ENCODE results near the gene TRAP1.
"Not testable (repeated sequence)": the region's sequence is repeated elsewhere in the genome, so short reads cannot be mapped to it uniquely, and the experiment has no call there.

TRAP1 gene

GRCh38 chr16:3610698-3611145 is 106.6 kb downstream of the TRAP1 start:
- DNase-seq (ENCODE audit: insufficient read length, low spot score) (no peak), FAIRE-seq (no peak)
- no peak for TF ChIP-seq CTCF (IDR thresholded peaks at IDR 0.05; ENCODE audit: insufficient read depth, missing control alignments)

GRCh38 chr16:3609895-3610697 is 107.2 kb downstream of the TRAP1 start:
- DNase-seq (ENCODE audit: insufficient read length, low spot score) (no peak), FAIRE-seq (no peak)
- TF ChIP-seq CTCF (IDR thresholded peaks at IDR 0.05; ENCODE audit: insufficient read depth, missing control alignments): no peak

- not testable (repeated sequence) for DNase-seq (ENCODE audit: insufficient read length, low spot score); FAIRE-seq
These were observed 108.3 kb downstream of the TRAP1 start for GRCh38 chr16:3608976-3609375.

- FAIRE-seq (no peak), DNase-seq (ENCODE audit: insufficient read length, low spot score) (no peak)
These were observed 109.3 kb downstream of the TRAP1 start for GRCh38 chr16:3608069-3608468.

More at GRCh38 chr16:3608069-3608468, 109.3 kb downstream of the TRAP1 start:
- TF ChIP-seq CTCF (IDR thresholded peaks at IDR 0.05; ENCODE audit: insufficient read depth, missing control alignments): no peak
